Measurements from ENCODE around the gene AFMID. TPM values are rescaled to one million over a fixed set of nuclear protein-coding genes. Genes with fewer than 3 reads are reported as not detected.

Gene AFMID
- total and polyA plus RNA-seq, 2 of the 13 experiments (the other 11 are each of a cell fraction or from before 2014, with no cell fraction given): 249 to 270 TPM

DNA sequence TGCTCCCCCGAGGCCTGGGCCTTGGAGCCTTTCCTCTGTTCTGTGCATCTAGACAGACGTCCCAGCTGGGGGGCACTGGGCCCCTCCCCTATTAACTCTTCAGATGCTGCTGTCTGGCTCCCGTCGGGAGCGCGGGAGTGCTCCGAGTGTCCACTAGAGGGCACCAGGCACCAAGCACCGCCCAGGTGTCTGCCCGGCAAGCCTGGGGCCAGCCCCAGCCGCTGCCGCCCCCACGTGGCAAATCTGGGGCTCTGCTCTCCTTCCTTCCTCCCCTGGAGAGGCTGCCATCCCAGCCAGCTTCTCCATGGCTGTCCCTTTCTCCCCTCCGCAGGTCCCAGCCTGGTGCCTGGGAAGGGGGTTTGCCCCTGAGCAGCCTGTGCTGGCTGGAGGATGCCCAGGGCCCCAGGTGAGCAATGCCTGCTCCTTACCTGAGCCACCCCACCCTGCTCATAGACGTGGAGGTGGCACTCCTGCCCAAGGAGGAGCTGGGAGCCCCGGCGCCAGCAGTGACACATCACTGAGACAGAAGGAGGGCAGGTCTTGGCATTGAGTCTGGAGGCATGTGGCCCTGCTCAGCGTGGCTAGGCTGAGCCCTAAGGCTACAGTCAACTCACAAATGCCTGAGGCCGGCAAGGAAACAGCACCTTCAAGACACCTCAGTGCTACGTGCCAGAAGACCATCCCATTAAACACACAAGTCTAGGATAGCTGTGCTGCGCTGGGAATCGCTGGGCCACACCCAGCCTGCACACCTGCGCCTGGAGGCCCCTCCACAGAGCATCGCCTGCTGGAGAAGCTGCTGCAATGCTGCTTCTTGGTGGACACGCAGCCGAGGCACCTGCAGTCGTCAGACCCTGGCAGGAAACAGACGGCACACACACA is 64.0 kb downstream of the AFMID start (continued):
- TF ChIP-seq ZNF326 (CRISPR knock-in tag; IDR thresholded peaks at IDR 0.05; ENCODE audit: borderline replicate concordance): no peak; the same call in 1 of the 2 replicates
- peak; percentile 59 for TF ChIP-seq FOXA3 (CRISPR knock-in tag; IDR thresholded peaks at IDR 0.05)
- TF ChIP-seq KDM6A (CRISPR knock-in tag; IDR thresholded peaks at IDR 0.05; ENCODE audit: low read depth): no peak
- TF ChIP-seq, protein P1, sequence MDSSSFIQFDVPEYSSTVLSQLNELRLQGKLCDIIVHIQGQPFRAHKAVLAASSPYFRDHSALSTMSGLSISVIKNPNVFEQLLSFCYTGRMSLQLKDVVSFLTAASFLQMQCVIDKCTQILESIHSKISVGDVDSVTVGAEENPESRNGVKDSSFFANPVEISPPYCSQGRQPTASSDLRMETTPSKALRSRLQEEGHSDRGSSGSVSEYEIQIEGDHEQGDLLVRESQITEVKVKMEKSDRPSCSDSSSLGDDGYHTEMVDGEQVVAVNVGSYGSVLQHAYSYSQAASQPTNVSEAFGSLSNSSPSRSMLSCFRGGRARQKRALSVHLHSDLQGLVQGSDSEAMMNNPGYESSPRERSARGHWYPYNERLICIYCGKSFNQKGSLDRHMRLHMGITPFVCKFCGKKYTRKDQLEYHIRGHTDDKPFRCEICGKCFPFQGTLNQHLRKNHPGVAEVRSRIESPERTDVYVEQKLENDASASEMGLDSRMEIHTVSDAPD (CRISPR knock-in tag; IDR thresholded peaks at IDR 0.05): no peak
- no peak for TF ChIP-seq NFE2 (CRISPR knock-in tag; IDR thresholded peaks at IDR 0.05)
- TF ChIP-seq, protein P2, sequence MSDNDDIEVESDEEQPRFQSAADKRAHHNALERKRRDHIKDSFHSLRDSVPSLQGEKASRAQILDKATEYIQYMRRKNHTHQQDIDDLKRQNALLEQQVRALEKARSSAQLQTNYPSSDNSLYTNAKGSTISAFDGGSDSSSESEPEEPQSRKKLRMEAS (IDR thresholded peaks at IDR 0.05): peak; percentile 76; the same call in 1 of the 2 replicates
- TF ChIP-seq, protein P3, sequence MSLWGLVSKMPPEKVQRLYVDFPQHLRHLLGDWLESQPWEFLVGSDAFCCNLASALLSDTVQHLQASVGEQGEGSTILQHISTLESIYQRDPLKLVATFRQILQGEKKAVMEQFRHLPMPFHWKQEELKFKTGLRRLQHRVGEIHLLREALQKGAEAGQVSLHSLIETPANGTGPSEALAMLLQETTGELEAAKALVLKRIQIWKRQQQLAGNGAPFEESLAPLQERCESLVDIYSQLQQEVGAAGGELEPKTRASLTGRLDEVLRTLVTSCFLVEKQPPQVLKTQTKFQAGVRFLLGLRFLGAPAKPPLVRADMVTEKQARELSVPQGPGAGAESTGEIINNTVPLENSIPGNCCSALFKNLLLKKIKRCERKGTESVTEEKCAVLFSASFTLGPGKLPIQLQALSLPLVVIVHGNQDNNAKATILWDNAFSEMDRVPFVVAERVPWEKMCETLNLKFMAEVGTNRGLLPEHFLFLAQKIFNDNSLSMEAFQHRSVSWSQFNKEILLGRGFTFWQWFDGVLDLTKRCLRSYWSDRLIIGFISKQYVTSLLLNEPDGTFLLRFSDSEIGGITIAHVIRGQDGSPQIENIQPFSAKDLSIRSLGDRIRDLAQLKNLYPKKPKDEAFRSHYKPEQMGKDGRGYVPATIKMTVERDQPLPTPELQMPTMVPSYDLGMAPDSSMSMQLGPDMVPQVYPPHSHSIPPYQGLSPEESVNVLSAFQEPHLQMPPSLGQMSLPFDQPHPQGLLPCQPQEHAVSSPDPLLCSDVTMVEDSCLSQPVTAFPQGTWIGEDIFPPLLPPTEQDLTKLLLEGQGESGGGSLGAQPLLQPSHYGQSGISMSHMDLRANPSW (CRISPR knock-in tag; IDR thresholded peaks at IDR 0.05; ENCODE audit: borderline replicate concordance): no peak
- TF ChIP-seq, protein P4, sequence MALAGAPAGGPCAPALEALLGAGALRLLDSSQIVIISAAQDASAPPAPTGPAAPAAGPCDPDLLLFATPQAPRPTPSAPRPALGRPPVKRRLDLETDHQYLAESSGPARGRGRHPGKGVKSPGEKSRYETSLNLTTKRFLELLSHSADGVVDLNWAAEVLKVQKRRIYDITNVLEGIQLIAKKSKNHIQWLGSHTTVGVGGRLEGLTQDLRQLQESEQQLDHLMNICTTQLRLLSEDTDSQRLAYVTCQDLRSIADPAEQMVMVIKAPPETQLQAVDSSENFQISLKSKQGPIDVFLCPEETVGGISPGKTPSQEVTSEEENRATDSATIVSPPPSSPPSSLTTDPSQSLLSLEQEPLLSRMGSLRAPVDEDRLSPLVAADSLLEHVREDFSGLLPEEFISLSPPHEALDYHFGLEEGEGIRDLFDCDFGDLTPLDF (CRISPR knock-in tag; IDR thresholded peaks at IDR 0.05): 0 out of 2 replicates have a peak, but pooled peaks have one; percentile 23
- TF ChIP-seq, protein P5, sequence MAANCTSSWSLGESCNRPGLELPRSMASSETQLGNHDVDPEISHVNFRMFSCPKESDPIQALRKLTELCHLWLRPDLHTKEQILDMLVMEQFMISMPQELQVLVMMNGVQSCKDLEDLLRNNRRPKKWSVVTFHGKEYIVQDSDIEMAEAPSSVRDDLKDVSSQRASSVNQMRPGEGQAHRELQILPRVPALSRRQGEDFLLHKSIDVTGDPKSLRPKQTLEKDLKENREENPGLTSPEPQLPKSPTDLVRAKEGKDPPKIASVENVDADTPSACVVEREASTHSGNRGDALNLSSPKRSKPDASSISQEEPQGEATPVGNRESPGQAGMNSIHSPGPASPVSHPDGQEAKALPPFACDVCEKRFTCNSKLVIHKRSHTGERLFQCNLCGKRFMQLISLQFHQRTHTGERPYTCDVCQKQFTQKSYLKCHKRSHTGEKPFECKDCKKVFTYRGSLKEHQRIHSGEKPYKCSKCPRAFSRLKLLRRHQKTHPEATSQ (CRISPR knock-in tag; IDR thresholded peaks at IDR 0.05; ENCODE audit: borderline replicate concordance): no peak; the same call in 1 of the 2 replicates
- TF ChIP-seq, protein P6, sequence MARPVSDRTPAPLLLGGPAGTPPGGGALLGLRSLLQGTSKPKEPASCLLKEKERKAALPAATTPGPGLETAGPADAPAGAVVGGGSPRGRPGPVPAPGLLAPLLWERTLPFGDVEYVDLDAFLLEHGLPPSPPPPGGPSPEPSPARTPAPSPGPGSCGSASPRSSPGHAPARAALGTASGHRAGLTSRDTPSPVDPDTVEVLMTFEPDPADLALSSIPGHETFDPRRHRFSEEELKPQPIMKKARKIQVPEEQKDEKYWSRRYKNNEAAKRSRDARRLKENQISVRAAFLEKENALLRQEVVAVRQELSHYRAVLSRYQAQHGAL (CRISPR knock-in tag; IDR thresholded peaks at IDR 0.05; ENCODE audit: not compliant biosample characterization): no peak
- TF ChIP-seq, protein P7, sequence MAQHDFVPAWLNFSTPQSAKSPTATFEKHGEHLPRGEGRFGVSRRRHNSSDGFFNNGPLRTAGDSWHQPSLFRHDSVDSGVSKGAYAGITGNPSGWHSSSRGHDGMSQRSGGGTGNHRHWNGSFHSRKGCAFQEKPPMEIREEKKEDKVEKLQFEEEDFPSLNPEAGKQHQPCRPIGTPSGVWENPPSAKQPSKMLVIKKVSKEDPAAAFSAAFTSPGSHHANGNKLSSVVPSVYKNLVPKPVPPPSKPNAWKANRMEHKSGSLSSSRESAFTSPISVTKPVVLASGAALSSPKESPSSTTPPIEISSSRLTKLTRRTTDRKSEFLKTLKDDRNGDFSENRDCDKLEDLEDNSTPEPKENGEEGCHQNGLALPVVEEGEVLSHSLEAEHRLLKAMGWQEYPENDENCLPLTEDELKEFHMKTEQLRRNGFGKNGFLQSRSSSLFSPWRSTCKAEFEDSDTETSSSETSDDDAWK (CRISPR knock-in tag; IDR thresholded peaks at IDR 0.05): no peak
- no peak for TF ChIP-seq JUNB (CRISPR knock-in tag; IDR thresholded peaks at IDR 0.05; ENCODE audit: borderline replicate concordance)
- 0 out of 2 replicates have a peak, but pooled peaks have one; percentile 43 for TF ChIP-seq ZMAT3 (CRISPR knock-in tag; conservative IDR thresholded peaks at IDR 0.05)
- no peak for TF ChIP-seq ZKSCAN5 (CRISPR knock-in tag; IDR thresholded peaks at IDR 0.05)
- TF ChIP-seq TOE1 (CRISPR knock-in tag; IDR thresholded peaks at IDR 0.05): peak; percentile 78
- 0 out of 2 replicates have a peak, but pooled peaks have one; percentile 52 for TF ChIP-seq HMG20B (CRISPR knock-in tag; conservative IDR thresholded peaks at IDR 0.05)
- TF ChIP-seq CCDC6 (CRISPR knock-in tag; IDR thresholded peaks at IDR 0.05): 0 out of 2 replicates have a peak, but pooled peaks have one; percentile 55
- TF ChIP-seq ELF3 (CRISPR knock-in tag; IDR thresholded peaks at IDR 0.05): peak; percentile 83
- TF ChIP-seq NFIB (CRISPR knock-in tag; IDR thresholded peaks at IDR 0.05; ENCODE audit: borderline replicate concordance): no peak

Data from HepG2 (cell line).